K562 (cell line): Measurements from ENCODE around the gene NUMB. TPM values are rescaled to one million over a fixed set of nuclear protein-coding genes. Genes with fewer than 3 reads are reported as not detected.

ENCODE experiments used
- ATAC-seq: fragments of 200-7000 bp; cut with Tn5 transposase; 3 replicates; pipeline ENCODE4 v1.9.1; 2020; ENCODE audit warnings: moderate library complexity
- BruUV-seq: library from RNA; stranded (reverse); fragments of 400-500 nt; replicated peaks from 2 replicates; lab custom pipeline; 2021; lab: Mats Ljungman, UMichigan
- CTCF ChIA-PET: fragments of 300-600 bp; formaldehyde crosslinking; extraction: SDS; loops from one replicate; lab custom pipeline; 2021; ENCODE audit warnings: low intra/inter-chr PET ratio; lab: Yijun Ruan, JAX
- POLR2A ChIA-PET: fragments of 300-600, 350-650 bp; sonication (Branson Sonifier 250); formaldehyde crosslinking; extraction: SDS; loops from one replicate; lab custom pipeline; 2021; ENCODE audit warnings: antibody characterized with exemption, inconsistent platforms; lab: Yijun Ruan, JAX
- DNase-seq, 4 experiments: peaks; one replicate each; pipeline versions ENCODE4 v3.0.0 to v3.0.0-alpha.2; 2011 to 2018; ENCODE audit warnings: low spot score in 3 of 4, mixed read lengths in 3 of 4; ENCODE audit errors: extremely low read depth in 1 of 4
- FAIRE-seq: peaks from 2 replicates; lab custom pipeline; 2011; peaks lifted over from hg19 to GRCh38; lab: Jason Lieb, UNC
- H2AFZ ChIP-seq: 2 replicates; pipeline ENCODE4 v1.6.0; 2011; ENCODE audit warnings: low read depth, low read length, control low read depth, inconsistent platforms
- H3K27ac ChIP-seq: fragments of 200-600 bp; 3 replicates; pipeline ENCODE4 v1.8.0; 2011; ENCODE audit warnings: low read depth, mild to moderate bottlenecking, control low read depth, inconsistent platforms, low read length, moderate library complexity, mixed read lengths; ENCODE audit errors: extremely low read depth
- H3K27me3 ChIP-seq, 2 experiments: fragments of 300-600 bp in 1 of 2; 2 replicates in 1 of 2; 3 replicates in 1 of 2; pipeline versions ENCODE4 v1.6.0 to v1.8.0; 2011; ENCODE audit warnings: inconsistent platforms in 2 of 2, low read length in 2 of 2, mild to moderate bottlenecking in 1 of 2, mixed read lengths in 1 of 2, moderate library complexity in 1 of 2; ENCODE audit not compliant: control insufficient read depth in 2 of 2, insufficient read depth in 2 of 2
- H3K36me3 ChIP-seq: fragments of 300-600 bp; 3 replicates; pipeline ENCODE4 v1.8.0; 2011; ENCODE audit warnings: mild to moderate bottlenecking, low read length, inconsistent platforms; ENCODE audit not compliant: control insufficient read depth, insufficient read depth
- H3K4me1 ChIP-seq, 2 experiments: fragments of 200-600 bp in 1 of 2; replicated peaks in 1 of 2; 2 replicates in 1 of 2; 3 replicates in 1 of 2; pipeline versions ENCODE4 v1.5.1 to v1.8.0; 2011; ENCODE audit warnings: inconsistent platforms in 2 of 2, low read length in 2 of 2, mild to moderate bottlenecking in 1 of 2, mixed read lengths in 1 of 2, moderate library complexity in 1 of 2; ENCODE audit not compliant: control insufficient read depth in 2 of 2, insufficient read depth in 2 of 2
- H3K4me2 ChIP-seq: 2 replicates; pipeline ENCODE4 v1.6.1; 2011; ENCODE audit warnings: low read length, control low read depth, inconsistent platforms, mixed read lengths; ENCODE audit not compliant: insufficient read depth
- H3K4me3 ChIP-seq: fragments of 200-600 bp; sonication (generic), shearing (Covaris generic); 2 replicates; pipeline ENCODE4 v1.5.1; 2016; ENCODE audit warnings: control low read depth, inconsistent platforms
- H3K79me2 ChIP-seq: fragments of 200-600 bp; 3 replicates; pipeline ENCODE4 v1.8.0; 2011; ENCODE audit warnings: low read length, inconsistent platforms; ENCODE audit not compliant: control insufficient read depth, insufficient read depth
- H3K9ac ChIP-seq, 2 experiments: 2 replicates each; pipeline versions ENCODE4 v1.6.0 to v1.6.1; 2011; ENCODE audit warnings: low read depth in 2 of 2, low read length in 2 of 2, control low read depth in 1 of 2, inconsistent platforms in 1 of 2, mild to moderate bottlenecking in 1 of 2, mixed read lengths in 1 of 2; ENCODE audit not compliant: insufficient read depth in 1 of 2
- H3K9me1 ChIP-seq: one replicate; pipeline ENCODE4 v1.6.0; 2011; ENCODE audit warnings: inconsistent platforms, mild to moderate bottlenecking, low read length, moderate library complexity; ENCODE audit not compliant: control insufficient read depth, insufficient read depth
- H3K9me3 ChIP-seq: replicated peaks from 2 replicates; pipeline ENCODE4 v1.5.1; 2011; ENCODE audit warnings: low read depth, low read length, inconsistent platforms; ENCODE audit not compliant: control insufficient read depth, insufficient read depth
- H4K20me1 ChIP-seq: replicated peaks from 2 replicates; pipeline ENCODE4 v1.6.1; 2011; ENCODE audit warnings: low read length, inconsistent platforms, mixed read lengths; ENCODE audit not compliant: control insufficient read depth, insufficient read depth
- CAMTA2 ChIP-seq: fragments of 250-450 bp; sonication (Bioruptor Pico); conservative IDR thresholded peaks from 2 replicates; pipeline ENCODE4 v1.5.1; 2022
- GABPB2 ChIP-seq: fragments of 250-450 bp; sonication (Bioruptor Pico); conservative IDR thresholded peaks from 2 replicates; pipeline ENCODE4 v1.5.1; 2021; ENCODE audit warnings: mild to moderate bottlenecking
- MTA1 ChIP-seq: fragments of 450-650 bp; IDR thresholded peaks from 2 replicates; pipeline ENCODE4 v1.6.1; 2017; ENCODE audit warnings: borderline replicate concordance
- PTTG1 ChIP-seq: fragments of 450-650 bp; IDR thresholded peaks from 2 replicates; pipeline ENCODE4 v1.6.1; 2016; ENCODE audit warnings: low read depth, mild to moderate bottlenecking, missing genetic modification characterization, missing compliant biosample characterization
- RBFOX2 ChIP-seq: fragments of 200-400 bp; formaldehyde crosslinking; IDR thresholded peaks from 2 replicates; pipeline ENCODE4 v1.6.1; 2017; ENCODE audit warnings: low read depth, mild to moderate bottlenecking, low read length, moderate library complexity
- RUNX1 ChIP-seq: sonication (generic); IDR thresholded peaks from 2 replicates; pipeline ENCODE4 v1.6.1; 2016; ENCODE audit warnings: antibody characterized with exemption, low read depth
- SMAD2 ChIP-seq: fragments of 150-350 bp; IDR thresholded peaks from 2 replicates; pipeline ENCODE4 v1.6.1; 2014; ENCODE audit warnings: low read depth, mild to moderate bottlenecking, low read length
- SNIP1 ChIP-seq: fragments of 450-650 bp; IDR thresholded peaks from 2 replicates; pipeline ENCODE4 v1.7.1; 2017; ENCODE audit warnings: low read depth, mild to moderate bottlenecking
- TGIF2 ChIP-seq: sonication (generic); formaldehyde crosslinking; IDR thresholded peaks from 2 replicates; pipeline ENCODE4 v1.8.1; 2022; ENCODE audit warnings: mild to moderate bottlenecking, missing genetic modification reagents, moderate library complexity
- TRIM24 ChIP-seq, 2 experiments: fragments of 450-650 bp; IDR thresholded peaks; 2 replicates each; pipeline ENCODE4 v1.6.1; 2016
- ZFP1 ChIP-seq: fragments of 450-650 bp; formaldehyde crosslinking; IDR thresholded peaks from 2 replicates; pipeline ENCODE4 v1.4.0; 2020; ENCODE audit warnings: mild to moderate bottlenecking, mixed read lengths
- ZNF263 ChIP-seq: sonication (generic); formaldehyde crosslinking; IDR thresholded peaks from 2 replicates; pipeline ENCODE4 v1.8.0; 2022; ENCODE audit warnings: mild to moderate bottlenecking, missing genetic modification reagents, borderline replicate concordance
- ZNF586 ChIP-seq: fragments of 450-650 bp; formaldehyde crosslinking; conservative IDR thresholded peaks from 2 replicates; pipeline ENCODE4 v1.4.0; 2020; ENCODE audit warnings: mild to moderate bottlenecking, moderate library complexity
- WGBS: fragments of 100-300 bp; shearing (Covaris generic); methylation state at CpG from one replicate; pipeline ENCODE4 v1.1.6; 2016; ENCODE audit warnings: low coverage, mixed read lengths; ENCODE audit not compliant: insufficient coverage; ENCODE audit errors: missing lambda C conversion rate; 5-methylcytosine and 5-hydroxymethylcytosine counted together
- in situ Hi-C: fragments of 300-500 bp; cut with MboI; formaldehyde crosslinking; loops from 4 replicates; pipeline ENCODE4 v1.15.0; 2018; ENCODE audit warnings: inconsistent platforms, mixed read lengths
- intact Hi-C: fragments of 100-400 bp; cut with micrococcal nuclease; formaldehyde crosslinking; loops from 2 replicates; pipeline ENCODE4 v1.14.2; 2022
- polyA plus RNA-seq, 8 experiments: library from polyadenylated mRNA; depleted of rRNA in 4 of 8; stranded (reverse) in 5 of 8; unstranded in 3 of 8; fragments of >200 nt; fragmentation: Nextera tagmentation in 2 of 8; fragmentation: Illumina TruSeq in 1 of 8; extraction: Ambion mirVana in 2 of 8; extraction: Trizol in 1 of 8; gene quantifications; 2 replicates each; pipeline versions ENCODE4 v1.2.1 to v1.2.3, GENCODE V29; 2011 to 2014; ENCODE audit warnings: inconsistent platforms in 1 of 8, missing spikeins in 1 of 8
- total RNA-seq, 7 experiments: library from RNA; depleted of rRNA in 6 of 7; stranded (reverse); fragments of >200 nt in 6 of 7; fragmentation: Illumina TruSeq in 2 of 7; extraction: Trizol in 2 of 7; gene quantifications; 2 replicates each; pipeline versions ENCODE4 v1.2.1 to v1.2.3, GENCODE V29; 2011 to 2021; ENCODE audit warnings: low replicate concordance in 1 of 7
- TF ChIP-seq, protein P1 (sequence below): sonication (generic); formaldehyde crosslinking; IDR thresholded peaks from 2 replicates; pipeline ENCODE4 v1.8.0; 2023; ENCODE audit warnings: mild to moderate bottlenecking, missing genetic modification reagents

Gene NUMB
- total and polyA plus RNA-seq, 9 of the 15 experiments (the other 6 are each of a cell fraction or from before 2014, with no cell fraction given) = 13.5 to 54.0 (median 32.3) TPM

DNA sequence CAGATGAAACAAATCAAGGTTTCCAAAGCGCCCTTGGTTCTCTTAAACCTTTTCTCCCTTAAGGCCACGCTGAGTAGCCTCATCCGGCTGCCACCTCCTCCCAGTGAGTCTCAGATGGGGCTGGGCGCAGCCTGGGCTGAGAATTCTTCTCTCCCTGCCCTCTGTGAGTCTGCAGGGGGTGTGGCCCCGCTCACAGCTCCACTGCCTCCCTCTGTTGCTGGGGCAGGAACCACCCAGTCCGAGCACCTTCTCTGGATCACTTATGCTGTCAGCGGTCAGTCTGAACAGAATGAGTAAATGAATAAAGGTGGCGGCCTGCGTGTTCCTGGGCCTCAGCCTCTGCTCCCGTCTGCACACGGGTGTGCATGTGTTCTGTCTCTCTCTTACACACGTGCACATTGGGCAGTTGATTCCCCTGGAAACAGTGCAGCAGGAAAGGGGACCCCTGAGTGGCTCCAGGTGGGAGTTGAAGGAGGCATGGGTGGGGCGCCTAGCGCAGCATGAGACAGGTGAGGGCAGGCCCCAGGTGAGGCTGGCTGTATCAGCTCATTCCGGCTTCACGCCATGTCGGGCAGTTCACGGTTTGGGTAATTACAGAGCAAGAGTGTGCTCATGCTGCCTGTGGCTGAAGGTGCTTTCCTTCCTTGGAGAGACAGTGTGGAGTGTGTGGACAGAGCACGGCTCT, 216.7 kb downstream of the NUMB start (continued):
- TF ChIP-seq, protein P1, sequence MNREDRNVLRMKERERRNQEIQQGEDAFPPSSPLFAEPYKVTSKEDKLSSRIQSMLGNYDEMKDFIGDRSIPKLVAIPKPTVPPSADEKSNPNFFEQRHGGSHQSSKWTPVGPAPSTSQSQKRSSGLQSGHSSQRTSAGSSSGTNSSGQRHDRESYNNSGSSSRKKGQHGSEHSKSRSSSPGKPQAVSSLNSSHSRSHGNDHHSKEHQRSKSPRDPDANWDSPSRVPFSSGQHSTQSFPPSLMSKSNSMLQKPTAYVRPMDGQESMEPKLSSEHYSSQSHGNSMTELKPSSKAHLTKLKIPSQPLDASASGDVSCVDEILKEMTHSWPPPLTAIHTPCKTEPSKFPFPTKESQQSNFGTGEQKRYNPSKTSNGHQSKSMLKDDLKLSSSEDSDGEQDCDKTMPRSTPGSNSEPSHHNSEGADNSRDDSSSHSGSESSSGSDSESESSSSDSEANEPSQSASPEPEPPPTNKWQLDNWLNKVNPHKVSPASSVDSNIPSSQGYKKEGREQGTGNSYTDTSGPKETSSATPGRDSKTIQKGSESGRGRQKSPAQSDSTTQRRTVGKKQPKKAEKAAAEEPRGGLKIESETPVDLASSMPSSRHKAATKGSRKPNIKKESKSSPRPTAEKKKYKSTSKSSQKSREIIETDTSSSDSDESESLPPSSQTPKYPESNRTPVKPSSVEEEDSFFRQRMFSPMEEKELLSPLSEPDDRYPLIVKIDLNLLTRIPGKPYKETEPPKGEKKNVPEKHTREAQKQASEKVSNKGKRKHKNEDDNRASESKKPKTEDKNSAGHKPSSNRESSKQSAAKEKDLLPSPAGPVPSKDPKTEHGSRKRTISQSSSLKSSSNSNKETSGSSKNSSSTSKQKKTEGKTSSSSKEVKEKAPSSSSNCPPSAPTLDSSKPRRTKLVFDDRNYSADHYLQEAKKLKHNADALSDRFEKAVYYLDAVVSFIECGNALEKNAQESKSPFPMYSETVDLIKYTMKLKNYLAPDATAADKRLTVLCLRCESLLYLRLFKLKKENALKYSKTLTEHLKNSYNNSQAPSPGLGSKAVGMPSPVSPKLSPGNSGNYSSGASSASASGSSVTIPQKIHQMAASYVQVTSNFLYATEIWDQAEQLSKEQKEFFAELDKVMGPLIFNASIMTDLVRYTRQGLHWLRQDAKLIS (CRISPR knock-in tag) = no peak
- TF ChIP-seq RUNX1 (no peak), ZFP1 (CRISPR knock-in tag) (no peak)

DNA sequence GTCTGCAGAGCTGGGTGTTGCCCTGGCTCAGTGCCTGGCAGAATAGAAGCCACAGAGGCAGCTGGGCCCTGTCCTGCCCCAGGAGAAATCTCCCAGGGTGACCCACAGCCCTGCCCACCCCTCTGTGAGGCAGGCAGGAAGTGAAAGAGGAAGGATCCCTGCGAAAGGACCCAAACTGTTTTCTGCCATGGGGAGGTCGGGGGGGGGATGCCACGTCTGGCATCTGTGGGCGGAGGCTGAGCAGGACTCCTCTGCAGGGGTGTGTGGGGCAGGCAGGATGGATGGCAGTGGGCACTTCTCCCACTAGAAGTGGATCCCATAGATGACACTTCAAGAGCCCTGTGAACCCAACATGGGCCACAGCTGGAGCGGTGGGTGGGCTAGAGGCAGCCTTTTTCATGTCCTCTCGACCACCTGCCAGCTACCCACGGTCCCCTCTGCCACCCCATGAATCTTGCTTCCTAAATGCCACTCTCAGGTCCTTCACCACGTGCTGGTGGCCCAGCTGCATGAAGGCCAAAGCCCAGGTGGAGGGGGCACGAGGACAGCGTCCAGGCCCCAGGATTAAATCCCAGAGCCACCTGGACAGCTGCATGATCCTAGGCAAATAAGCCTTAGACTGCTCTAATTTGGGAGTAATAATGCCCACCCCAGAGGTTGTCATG, 217.4 kb downstream of the NUMB start:
- no peak for TF ChIP-seq SMAD2
- no peak for TF ChIP-seq CAMTA2
- TF ChIP-seq GABPB2 (CRISPR knock-in tag) = no peak
- TF ChIP-seq ZNF263 (CRISPR knock-in tag) = no peak
- TF ChIP-seq SNIP1 = no peak
- no peak for TF ChIP-seq PTTG1 (tag)
- TF ChIP-seq ZNF586 (CRISPR knock-in tag) = no peak
- TF ChIP-seq TRIM24 (IDR thresholded peaks at IDR 0.05) = no peak
- TF ChIP-seq TGIF2 (CRISPR knock-in tag) = no peak
- TF ChIP-seq RBFOX2 = no peak
- no peak for TF ChIP-seq MTA1
- TF ChIP-seq, all 486 proteins: peak for 0
- no TSS peak for BruUV-seq
- Histone ChIP-seq H3K9ac (no peak overlapping the region), H4K20me1 (no peaks in the 10 kb centered on the region), H3K4me3 (no peak overlapping the region), H3K9me3 (no peaks in the 10 kb centered on the region), H3K27me3 (peaks cover 16 to 64% of the 10 kb centered on the region in 2 experiments; a peak in 4 of 5 replicates), H3K36me3 (no peaks in the 10 kb centered on the region), H3K27ac (no peak overlapping the region), H3K79me2 (no peaks in the 10 kb centered on the region), H3K9me1 (no peaks in the 10 kb centered on the region), H2AFZ (no peak overlapping the region), H3K4me2 (no peak overlapping the region), H3K4me1 (peaks cover 0 to 29% of the 10 kb centered on the region in 2 experiments; a peak in 2 of 5 replicates)
- intact Hi-C loops = no loop called here
- ChIA-PET CTCF (no interaction called here), POLR2A (no interaction called here)
- in situ Hi-C loops = no loop called here
- no peak for FAIRE-seq
- 2% methylated on average over 6 of the region's 10 CpGs for WGBS
- DNase-seq = no peak
- no peak for ATAC-seq
